ENCODE measurements around the gene LATS2. TPM values are rescaled to one million over a fixed set of nuclear protein-coding genes. Genes with fewer than 3 reads are reported as not detected.

LATS2 gene
- total and polyA plus RNA-seq, 2 of the 8 experiments (the other 6 are each of a cell fraction or from before 2014, with no cell fraction given) = 8.3 to 26.2 TPM

- TF ChIP-seq CHD7 (IDR thresholded peaks at IDR 0.05; ENCODE audit: insufficient replicate concordance, low read length) (no peak), POLR2AphosphoS5 (IDR thresholded peaks at IDR 0.05; ENCODE audit: low read depth, low read length) (no peak), NRF1 (IDR thresholded peaks at IDR 0.05; ENCODE audit: low read depth, low read length) (no peak), CHD2 (IDR thresholded peaks at IDR 0.05; ENCODE audit: low read length) (no peak), CREB1 (IDR thresholded peaks at IDR 0.05) (no peak), TBP (IDR thresholded peaks at IDR 0.05; ENCODE audit: low read depth, low read length) (no peak), SP4 (IDR thresholded peaks at IDR 0.05; ENCODE audit: low read length) (no peak), SIX5 (IDR thresholded peaks at IDR 0.05; ENCODE audit: low read depth, low read length) (no peak), MAX (IDR thresholded peaks at IDR 0.05) (no peak), KDM4A (IDR thresholded peaks at IDR 0.05; ENCODE audit: low read depth, low read length, severe bottlenecking) (no peak), PHF8 (conservative IDR thresholded peaks at IDR 0.05; ENCODE audit: low read depth, low read length) (no peak), RXRA (IDR thresholded peaks at IDR 0.05; ENCODE audit: insufficient read depth, low read depth, low read length) (no peak)
These were observed 27.1 kb upstream of the LATS2 start (continued) for GRCh38 chr13:21088534-21088933.
